IMR-90 (cell line): ENCODE measurements around the gene NPFFR1. TPM values are rescaled to one million over a fixed set of nuclear protein-coding genes. Genes with fewer than 3 reads are reported as not detected.
A peak's percentile ranks its signal among the peaks of the same experiment; 100 is the strongest.

Source experiments
- ATAC-seq: fragments of 200-7000 bp; cut with Tn5 transposase; 2 replicates; pipeline ENCODE4 v1.9.1; 2020; ENCODE audit warnings: low read depth, mild to moderate bottlenecking, moderate library complexity
- BruUV-seq: library from RNA; stranded (reverse); fragments of 400-500 nt; replicated peaks from 2 replicates; lab custom pipeline; 2021; lab: Mats Ljungman, UMichigan
- CTCF ChIA-PET: fragments of 300-600 bp; formaldehyde crosslinking; extraction: SDS; loops from one replicate; lab custom pipeline; 2021; ENCODE audit warnings: antibody characterized with exemption; lab: Yijun Ruan, JAX
- POLR2A ChIA-PET: fragments of 300-600 bp; sonication (Branson Sonifier 250); formaldehyde crosslinking; loops from one replicate; lab custom pipeline; 2022; ENCODE audit warnings: antibody characterized with exemption; ENCODE audit not compliant: unreplicated experiment; lab: Charles Lee
- DNase-seq: peaks from one replicate; pipeline ENCODE4 v3.0.0; 2013
- H2AFZ ChIP-seq: replicated peaks from 2 replicates; pipeline ENCODE3; 2013; ENCODE audit warnings: low read length, mild to moderate bottlenecking; ENCODE audit not compliant: poor library complexity
- H2AK5ac ChIP-seq: 2 replicates; pipeline ENCODE4 v1.6.1; 2013; ENCODE audit warnings: low read depth, low read length, inconsistent platforms
- H2AK9ac ChIP-seq: replicated peaks from 2 replicates; pipeline ENCODE3; 2013; ENCODE audit warnings: mild to moderate bottlenecking, low read depth, low read length, moderate library complexity; ENCODE audit not compliant: poor library complexity
- H2BK120ac ChIP-seq: 2 replicates; pipeline ENCODE4 v1.6.1; 2013; ENCODE audit warnings: low read depth, low read length, inconsistent platforms
- H2BK15ac ChIP-seq: 3 replicates; pipeline ENCODE4 v1.6.1; 2013; ENCODE audit warnings: low read depth, low read length, inconsistent platforms
- H2BK20ac ChIP-seq: 2 replicates; pipeline ENCODE4 v1.6.1; 2013; ENCODE audit warnings: low read depth, mild to moderate bottlenecking, inconsistent platforms, low read length, moderate library complexity
- H2BK5ac ChIP-seq: 2 replicates; pipeline ENCODE4 v1.6.1; 2013; ENCODE audit warnings: mild to moderate bottlenecking, low read depth, low read length, inconsistent platforms; ENCODE audit not compliant: poor library complexity, severe bottlenecking
- H3K14ac ChIP-seq: replicated peaks from 2 replicates; pipeline ENCODE4 v1.6.1; 2013; ENCODE audit warnings: low read depth, low read length, inconsistent platforms
- H3K18ac ChIP-seq: 2 replicates; pipeline ENCODE4 v1.6.1; 2013; ENCODE audit warnings: low read depth, low read length, control low read depth
- H3K23ac ChIP-seq: 2 replicates; pipeline ENCODE4 v1.6.1; 2013; ENCODE audit warnings: low read depth, low read length, inconsistent platforms
- H3K27ac ChIP-seq: 2 replicates; pipeline ENCODE4 v1.5.1; 2013; ENCODE audit warnings: mild to moderate bottlenecking, control low read depth, low read length; ENCODE audit not compliant: insufficient read depth
- H3K27me3 ChIP-seq: 2 replicates; pipeline ENCODE4 v1.6.1; 2013; ENCODE audit warnings: low read length; ENCODE audit not compliant: control insufficient read depth, insufficient read depth
- H3K36me3 ChIP-seq: 2 replicates; pipeline ENCODE4 v1.6.1; 2013; ENCODE audit warnings: low read length, mixed read lengths; ENCODE audit not compliant: control insufficient read depth, insufficient read depth
- H3K4ac ChIP-seq: 2 replicates; pipeline ENCODE4 v1.6.1; 2013; ENCODE audit warnings: low read depth, low read length, inconsistent platforms
- H3K4me1 ChIP-seq: 2 replicates; pipeline ENCODE4 v1.6.1; 2013; ENCODE audit warnings: low read length, mixed read lengths; ENCODE audit not compliant: control insufficient read depth, insufficient read depth
- H3K4me2 ChIP-seq: 2 replicates; pipeline ENCODE4 v1.6.1; 2013; ENCODE audit warnings: low read depth, mild to moderate bottlenecking, control low read depth, low read length, moderate library complexity
- H3K4me3 ChIP-seq: 2 replicates; pipeline ENCODE4 v1.5.1; 2013; ENCODE audit warnings: low read depth, mild to moderate bottlenecking, control low read depth, low read length, moderate library complexity; ENCODE audit not compliant: insufficient read depth
- H3K56ac ChIP-seq: 2 replicates; pipeline ENCODE4 v1.6.1; 2013; ENCODE audit warnings: low read length, inconsistent platforms; ENCODE audit not compliant: insufficient read depth; ENCODE audit errors: extremely low read depth
- H3K79me1 ChIP-seq, 2 experiments: 2 replicates each; pipeline ENCODE4 v1.6.1; 2013; ENCODE audit warnings: low read length in 2 of 2, inconsistent platforms in 1 of 2, low read depth in 1 of 2
- H3K9ac ChIP-seq: 2 replicates; pipeline ENCODE4 v1.6.1; 2013; ENCODE audit warnings: low read depth, low read length, control low read depth
- H3K9me1 ChIP-seq: 2 replicates; pipeline ENCODE4 v1.6.1; 2013; ENCODE audit warnings: low read length, inconsistent platforms; ENCODE audit not compliant: insufficient read depth
- H3K9me3 ChIP-seq: 2 replicates; pipeline ENCODE4 v1.6.1; 2013; ENCODE audit warnings: low read length; ENCODE audit not compliant: control insufficient read depth, insufficient read depth
- H4K20me1 ChIP-seq: 2 replicates; pipeline ENCODE4 v1.6.1; 2013; ENCODE audit warnings: low read length, inconsistent platforms; ENCODE audit not compliant: insufficient read depth
- H4K5ac ChIP-seq: 2 replicates; pipeline ENCODE4 v1.6.1; 2013; ENCODE audit warnings: mild to moderate bottlenecking, low read depth, low read length, control low read depth
- H4K8ac ChIP-seq, 2 experiments: 2 replicates each; pipeline ENCODE4 v1.6.1; 2013; ENCODE audit warnings: low read depth in 2 of 2, low read length in 2 of 2, control low read depth in 1 of 2, inconsistent platforms in 1 of 2
- H4K91ac ChIP-seq: 2 replicates; pipeline ENCODE4 v1.6.1; 2013; ENCODE audit warnings: low read depth, low read length, inconsistent platforms; ENCODE audit not compliant: insufficient read depth
- CHD1 ChIP-seq: IDR thresholded peaks from 2 replicates; pipeline ENCODE4 v1.6.1; 2012; ENCODE audit warnings: low read depth, low read length, improper control_type of control experiment
- MAZ ChIP-seq: IDR thresholded peaks from 2 replicates; pipeline ENCODE4 v1.6.1; 2012; ENCODE audit warnings: low read depth, mild to moderate bottlenecking, low read length, improper control_type of control experiment, moderate library complexity, borderline replicate concordance
- NFE2L2 ChIP-seq: fragments of 150-350 bp; IDR thresholded peaks from 2 replicates; pipeline ENCODE4 v1.6.1; 2016; ENCODE audit warnings: low read depth, mild to moderate bottlenecking, low read length
- RAD21 ChIP-seq: IDR thresholded peaks from 2 replicates; pipeline ENCODE4 v1.6.1; 2012; ENCODE audit warnings: low read length, improper control_type of control experiment
- RFX5 ChIP-seq: IDR thresholded peaks from 2 replicates; pipeline ENCODE4 v1.8.0; 2012; ENCODE audit warnings: low read depth, mild to moderate bottlenecking, low read length, moderate library complexity
- SMC3 ChIP-seq: fragments of 150-350 bp; IDR thresholded peaks from 2 replicates; pipeline ENCODE4 v1.6.1; 2016; ENCODE audit warnings: low read depth, mild to moderate bottlenecking, antibody characterized with exemption, low read length, moderate library complexity
- WGBS, 2 experiments: methylation state at CpG; one replicate each; pipeline versions ENCODE4 v1.1.5 to v1.1.7; 2013; ENCODE audit warnings: missing lambda C conversion rate in 2 of 2; ENCODE audit not compliant: insufficient read length in 1 of 2; ENCODE audit errors: extremely low coverage in 2 of 2; 5-methylcytosine and 5-hydroxymethylcytosine counted together
- dilution Hi-C: fragments of 300-500 bp; cut with HindIII; formaldehyde crosslinking; loops from one replicate; pipeline ENCODE4 v1.14.3; 2018; ENCODE audit warnings: low sequenced_read_pairs; ENCODE audit not compliant: unreplicated experiment
- in situ Hi-C: fragments of 300-500 bp; cut with MboI; formaldehyde crosslinking; loops from 3 replicates; pipeline ENCODE4 v1.14.3; 2019; ENCODE audit warnings: low sequenced_read_pairs, inconsistent platforms, mixed read lengths
- intact Hi-C: fragments of 100-400 bp; cut with micrococcal nuclease; formaldehyde crosslinking; loops from 2 replicates; pipeline ENCODE4 v1.10.0; 2022
- polyA plus RNA-seq, 3 experiments: library from polyadenylated mRNA; depleted of rRNA; stranded (reverse); fragments of >200 nt; gene quantifications; 2 replicates each; pipeline ENCODE4 v1.2.3, GENCODE V29; 2012; ENCODE audit warnings: low replicate concordance in 1 of 3
- total RNA-seq: library from RNA; depleted of rRNA; stranded (reverse); fragments of >200 nt; gene quantifications from 2 replicates; pipeline ENCODE4 v1.2.3, GENCODE V29; 2012
- TF ChIP-seq, protein P1 (sequence below): fragments of 150-350 bp; IDR thresholded peaks from 2 replicates; pipeline ENCODE4 v1.6.1; 2017; ENCODE audit warnings: mild to moderate bottlenecking, antibody characterized with exemption, low read length, low read depth
- TF ChIP-seq, protein P2 (sequence below): conservative IDR thresholded peaks from 2 replicates; pipeline ENCODE4 v1.5.1; 2012; ENCODE audit warnings: mild to moderate bottlenecking, low read depth, low read length, improper control_type of control experiment
- TF ChIP-seq, protein P3 (sequence below): fragments of 150-350 bp; IDR thresholded peaks from 2 replicates; pipeline ENCODE4 v1.6.1; 2016; ENCODE audit warnings: low read depth, mild to moderate bottlenecking, low read length, moderate library complexity, borderline replicate concordance

The NPFFR1 gene
- total and polyA plus RNA-seq, 2 of the 4 experiments (the other 2 are of a cell fraction), result not detected

DNA sequence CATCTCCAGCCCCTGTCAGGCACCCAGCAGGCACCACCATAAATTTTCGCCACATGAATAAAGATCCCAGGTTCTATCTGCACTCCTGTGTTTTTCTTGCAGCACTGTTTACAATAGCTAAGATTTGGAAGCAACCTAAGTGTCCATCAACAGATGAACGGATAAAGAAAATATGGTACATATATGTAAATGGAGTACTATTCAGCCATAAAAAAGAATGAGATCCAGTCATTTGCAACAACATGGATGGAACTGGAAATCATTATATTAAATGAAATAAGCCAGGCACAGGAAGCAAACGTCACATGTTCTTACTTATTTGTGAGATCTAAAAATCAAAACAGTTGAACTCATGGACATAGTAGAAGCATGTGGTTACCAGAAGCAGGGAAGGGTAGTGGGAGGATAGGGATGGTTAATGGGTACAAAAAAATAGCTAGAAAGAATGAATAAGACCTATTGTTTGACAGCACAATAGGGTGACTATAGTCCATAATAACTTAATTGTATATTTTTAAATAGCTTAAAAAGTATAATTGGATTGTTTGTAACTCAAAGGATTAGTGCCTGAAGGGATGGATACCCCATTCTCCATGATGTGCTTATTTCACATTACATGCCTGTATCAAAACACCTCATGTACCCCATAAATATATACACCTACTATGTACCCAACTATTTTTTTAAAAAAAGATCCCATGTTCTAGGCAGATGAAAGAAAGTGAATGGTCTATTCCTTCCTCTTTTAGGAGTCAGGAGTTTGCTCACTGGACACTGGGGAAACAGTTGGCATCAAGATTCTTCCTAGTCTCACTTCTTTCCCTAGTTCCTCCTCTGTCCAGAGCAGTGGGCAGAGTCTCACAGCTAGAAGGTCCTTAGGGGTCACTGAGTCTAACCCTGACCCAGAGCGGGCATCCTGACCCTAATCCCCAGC is 1.0 kb upstream of the NPFFR1 start (continued):
- TF ChIP-seq RFX5, result no peak

DNA sequence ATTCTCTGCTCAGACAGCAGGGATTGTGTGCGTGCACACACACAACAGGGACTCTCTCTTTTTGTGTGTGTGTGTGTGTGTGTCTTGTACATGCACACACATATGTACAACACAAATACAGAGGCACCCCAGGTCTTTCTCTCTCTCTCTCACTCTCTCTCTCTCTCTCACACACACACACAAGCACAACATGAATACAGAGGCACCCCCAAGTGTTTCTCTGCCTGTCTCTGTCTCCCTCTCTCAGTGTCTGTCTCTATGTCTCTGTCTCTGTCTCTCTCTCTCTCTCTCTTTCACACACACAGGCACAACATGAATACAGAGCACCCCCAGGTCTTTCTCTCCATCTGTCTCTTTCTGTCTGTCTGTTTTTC is 746 bp downstream of the NPFFR1 start:
- POLR2A ChIA-PET, result no interaction called here
- H4K20me1 ChIP-seq, result no peaks in the 10 kb centered on the region
- H3K27ac ChIP-seq, result no peak overlapping the region
- peak overlapping the region; percentile 42; the same call in 1 of the 2 replicates for H3K23ac ChIP-seq
- H3K27me3 ChIP-seq, result peaks cover 61% of the 10 kb centered on the region
- H2AK9ac ChIP-seq, result no peak overlapping the region
- CTCF ChIA-PET, result no interaction called here
- H3K14ac ChIP-seq, result no peak overlapping the region
- BruUV-seq, result no TSS peak
- H4K5ac ChIP-seq, result no peak overlapping the region
- H3K18ac ChIP-seq, result no peak overlapping the region
- H3K9me1 ChIP-seq, result no peaks in the 10 kb centered on the region
- no peak overlapping the region for H2BK120ac ChIP-seq
- H2AFZ ChIP-seq, result no peak overlapping the region
- WGBS, 2 experiments, result no CpG with 5 or more reads among the region's 1 CpG
- H3K9me3 ChIP-seq, result peaks cover 2% of the 10 kb centered on the region
- in situ Hi-C loops, result no loop called here
- no peak overlapping the region for H2BK15ac ChIP-seq
- H3K4me1 ChIP-seq, result no peaks in the 10 kb centered on the region
- no peaks in the 10 kb centered on the region for H3K36me3 ChIP-seq
- no peak overlapping the region for H3K9ac ChIP-seq
- dilution Hi-C loops, result no loop called here
- ATAC-seq (no peak), DNase-seq (no peak)
- no peak overlapping the region for H3K4me2 ChIP-seq
- H3K79me1 ChIP-seq, result no peaks in the 10 kb centered on the region
- no peak overlapping the region for H3K4me3 ChIP-seq
- no peak overlapping the region for H4K8ac ChIP-seq
- H3K4ac ChIP-seq, result no peak overlapping the region
- intact Hi-C loops, result no loop called here
- H2AK5ac ChIP-seq, result no peak overlapping the region
- TF ChIP-seq NFE2L2 (no peak), CHD1 (no peak), MAZ (no peak), RAD21 (no peak), SMC3 (no peak)
- TF ChIP-seq, protein P1, sequence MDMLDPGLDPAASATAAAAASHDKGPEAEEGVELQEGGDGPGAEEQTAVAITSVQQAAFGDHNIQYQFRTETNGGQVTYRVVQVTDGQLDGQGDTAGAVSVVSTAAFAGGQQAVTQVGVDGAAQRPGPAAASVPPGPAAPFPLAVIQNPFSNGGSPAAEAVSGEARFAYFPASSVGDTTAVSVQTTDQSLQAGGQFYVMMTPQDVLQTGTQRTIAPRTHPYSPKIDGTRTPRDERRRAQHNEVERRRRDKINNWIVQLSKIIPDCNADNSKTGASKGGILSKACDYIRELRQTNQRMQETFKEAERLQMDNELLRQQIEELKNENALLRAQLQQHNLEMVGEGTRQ, result no peak
- TF ChIP-seq, protein P2, sequence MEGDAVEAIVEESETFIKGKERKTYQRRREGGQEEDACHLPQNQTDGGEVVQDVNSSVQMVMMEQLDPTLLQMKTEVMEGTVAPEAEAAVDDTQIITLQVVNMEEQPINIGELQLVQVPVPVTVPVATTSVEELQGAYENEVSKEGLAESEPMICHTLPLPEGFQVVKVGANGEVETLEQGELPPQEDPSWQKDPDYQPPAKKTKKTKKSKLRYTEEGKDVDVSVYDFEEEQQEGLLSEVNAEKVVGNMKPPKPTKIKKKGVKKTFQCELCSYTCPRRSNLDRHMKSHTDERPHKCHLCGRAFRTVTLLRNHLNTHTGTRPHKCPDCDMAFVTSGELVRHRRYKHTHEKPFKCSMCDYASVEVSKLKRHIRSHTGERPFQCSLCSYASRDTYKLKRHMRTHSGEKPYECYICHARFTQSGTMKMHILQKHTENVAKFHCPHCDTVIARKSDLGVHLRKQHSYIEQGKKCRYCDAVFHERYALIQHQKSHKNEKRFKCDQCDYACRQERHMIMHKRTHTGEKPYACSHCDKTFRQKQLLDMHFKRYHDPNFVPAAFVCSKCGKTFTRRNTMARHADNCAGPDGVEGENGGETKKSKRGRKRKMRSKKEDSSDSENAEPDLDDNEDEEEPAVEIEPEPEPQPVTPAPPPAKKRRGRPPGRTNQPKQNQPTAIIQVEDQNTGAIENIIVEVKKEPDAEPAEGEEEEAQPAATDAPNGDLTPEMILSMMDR, result no peak
- TF ChIP-seq, protein P3, sequence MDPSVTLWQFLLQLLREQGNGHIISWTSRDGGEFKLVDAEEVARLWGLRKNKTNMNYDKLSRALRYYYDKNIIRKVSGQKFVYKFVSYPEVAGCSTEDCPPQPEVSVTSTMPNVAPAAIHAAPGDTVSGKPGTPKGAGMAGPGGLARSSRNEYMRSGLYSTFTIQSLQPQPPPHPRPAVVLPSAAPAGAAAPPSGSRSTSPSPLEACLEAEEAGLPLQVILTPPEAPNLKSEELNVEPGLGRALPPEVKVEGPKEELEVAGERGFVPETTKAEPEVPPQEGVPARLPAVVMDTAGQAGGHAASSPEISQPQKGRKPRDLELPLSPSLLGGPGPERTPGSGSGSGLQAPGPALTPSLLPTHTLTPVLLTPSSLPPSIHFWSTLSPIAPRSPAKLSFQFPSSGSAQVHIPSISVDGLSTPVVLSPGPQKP, result no peak
- no peak overlapping the region for H4K91ac ChIP-seq
- no peak overlapping the region for H2BK20ac ChIP-seq
- no peak overlapping the region for H2BK5ac ChIP-seq
- no peak overlapping the region for H3K56ac ChIP-seq
